Activated T-helper 17 cell treated with anti-CD3 and anti-CD28 coated beads, Interleukin-2, amount 50 U/mL, for 72 hours (primary cell): ENCODE measurements around the gene PSAP. TPM values are rescaled to one million over a fixed set of nuclear protein-coding genes. Genes with fewer than 3 reads are reported as not detected.

Experiments
- ATAC-seq: fragments of 150-1000 bp; cut with Tn5 transposase; replicated peaks from 2 replicates; pipeline ENCODE4 v1.10.0; 2021; ENCODE audit warnings: mild to moderate bottlenecking, moderate library complexity
- H3K27ac Mint-ChIP-seq: one replicate; pipeline ENCODE4 v1.8.0; 2022; ENCODE audit warnings: mixed read lengths
- H3K27me3 Mint-ChIP-seq: one replicate; pipeline ENCODE4 v1.8.0; 2022; ENCODE audit warnings: mixed read lengths
- H3K36me3 Mint-ChIP-seq: one replicate; pipeline ENCODE4 v1.8.0; 2022; ENCODE audit warnings: low read depth, mild to moderate bottlenecking, mixed read lengths
- H3K4me1 Mint-ChIP-seq: one replicate; pipeline ENCODE4 v1.8.0; 2022; ENCODE audit warnings: mixed read lengths
- H3K4me3 Mint-ChIP-seq: one replicate; pipeline ENCODE4 v1.8.0; 2022; ENCODE audit warnings: mild to moderate bottlenecking, mixed read lengths
- H3K9me3 Mint-ChIP-seq: one replicate; pipeline ENCODE4 v1.8.0; 2022; ENCODE audit warnings: mixed read lengths
- total RNA-seq, 2 donors: library from RNA; stranded (reverse); gene quantifications; one replicate each; pipeline ENCODE4 v1.2.3, GENCODE V29; 2022

Gene PSAP
- total RNA-seq, 2 donors from 2014 or later: 121 to 153 TPM

DNA sequence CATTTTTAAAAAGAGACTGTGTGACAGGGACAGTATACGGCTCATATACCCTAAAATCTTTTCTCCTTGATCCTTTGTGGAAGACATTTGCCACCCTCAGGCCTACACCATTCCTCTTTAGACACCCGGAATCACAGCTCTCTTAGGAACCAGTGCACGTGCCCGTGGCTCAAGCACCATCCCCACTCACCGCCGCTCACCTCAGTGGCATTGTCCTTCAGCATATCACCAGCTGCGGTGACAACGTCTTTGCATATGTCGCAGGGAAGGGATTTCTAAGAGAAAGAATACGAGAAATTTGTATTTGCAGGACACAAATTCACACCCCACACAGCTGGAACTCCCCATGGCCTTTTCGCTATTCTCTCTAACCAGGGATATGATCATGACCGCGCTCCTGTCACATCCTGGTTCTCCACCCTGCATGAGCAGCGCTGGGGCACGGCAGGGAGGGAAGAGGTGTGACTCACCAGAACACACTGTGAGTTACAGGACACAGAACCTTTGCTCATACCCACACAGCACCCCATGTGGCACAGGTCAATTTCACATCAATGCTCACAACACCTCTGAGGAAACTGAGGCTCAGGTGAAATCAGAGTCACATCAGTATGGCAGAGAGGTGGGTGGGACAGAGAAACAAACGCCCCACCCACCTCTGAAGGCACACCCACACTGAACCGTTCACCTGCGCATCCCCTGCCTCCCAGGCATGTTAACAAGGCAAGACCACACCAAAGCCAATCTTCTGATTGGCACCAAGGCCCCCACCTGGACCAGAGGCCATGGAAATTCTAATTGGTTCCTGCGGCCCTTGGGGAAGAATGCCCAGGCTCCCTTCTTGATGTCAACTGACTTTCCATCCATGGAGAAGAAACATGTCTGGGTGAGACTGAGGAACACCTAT is 19.2 kb downstream of the PSAP start:
- Mint-ChIP-seq H3K4me1 (peaks cover 22% of the 10 kb centered on the region), H3K36me3 (peaks cover 70% of the 10 kb centered on the region), H3K27ac (no peak overlapping the region), H3K27me3 (no peaks in the 10 kb centered on the region), H3K9me3 (no peaks in the 10 kb centered on the region), H3K4me3 (no peak overlapping the region)
- no peak for ATAC-seq

GRCh38 chr10:71830726-71831125 is 20.3 kb downstream of the PSAP start:
- peaks cover 82% of the 10 kb centered on the region for H3K36me3 Mint-ChIP-seq
- no peaks in the 10 kb centered on the region for H3K9me3 Mint-ChIP-seq
- no peak for ATAC-seq
- H3K4me1 Mint-ChIP-seq: peaks cover 13% of the 10 kb centered on the region
- H3K27me3 Mint-ChIP-seq: no peaks in the 10 kb centered on the region
- no peak overlapping the region for H3K4me3 Mint-ChIP-seq
- H3K27ac Mint-ChIP-seq: no peak overlapping the region

DNA sequence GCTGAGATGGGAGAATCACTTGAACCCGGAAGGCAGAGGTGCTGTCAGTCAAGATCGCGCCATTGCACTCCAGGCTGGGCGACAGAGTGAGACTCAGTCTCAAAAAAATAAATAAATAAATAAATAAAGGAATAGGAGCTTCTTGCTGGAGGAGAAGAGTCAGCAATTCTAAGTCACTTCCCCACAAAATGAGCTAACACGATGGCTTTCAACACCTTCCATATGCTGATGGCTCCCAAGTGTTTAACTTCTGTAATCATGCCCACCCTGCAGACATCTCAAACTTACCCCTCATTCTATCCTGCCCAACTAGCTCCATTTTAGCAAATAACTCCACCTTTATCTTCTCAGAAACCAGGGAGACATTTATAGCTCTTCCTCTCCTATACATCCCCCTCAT is 21.2 kb downstream of the PSAP start:
- no peak overlapping the region for H3K4me3 Mint-ChIP-seq
- no peak overlapping the region for H3K27ac Mint-ChIP-seq
- ATAC-seq: no peak
- peaks cover 11% of the 10 kb centered on the region for H3K4me1 Mint-ChIP-seq
- H3K36me3 Mint-ChIP-seq: peaks cover 90% of the 10 kb centered on the region
- no peaks in the 10 kb centered on the region for H3K27me3 Mint-ChIP-seq
- H3K9me3 Mint-ChIP-seq: no peaks in the 10 kb centered on the region

GRCh38 chr10:71829171-71829570 is 21.9 kb downstream of the PSAP start:
- H3K36me3 Mint-ChIP-seq: peaks cover 97% of the 10 kb centered on the region
- no peaks in the 10 kb centered on the region for H3K9me3 Mint-ChIP-seq
- no peak overlapping the region for H3K4me3 Mint-ChIP-seq
- no peak overlapping the region for H3K27ac Mint-ChIP-seq
- peaks cover 11% of the 10 kb centered on the region for H3K4me1 Mint-ChIP-seq
- ATAC-seq: no peak
- H3K27me3 Mint-ChIP-seq: no peaks in the 10 kb centered on the region

DNA sequence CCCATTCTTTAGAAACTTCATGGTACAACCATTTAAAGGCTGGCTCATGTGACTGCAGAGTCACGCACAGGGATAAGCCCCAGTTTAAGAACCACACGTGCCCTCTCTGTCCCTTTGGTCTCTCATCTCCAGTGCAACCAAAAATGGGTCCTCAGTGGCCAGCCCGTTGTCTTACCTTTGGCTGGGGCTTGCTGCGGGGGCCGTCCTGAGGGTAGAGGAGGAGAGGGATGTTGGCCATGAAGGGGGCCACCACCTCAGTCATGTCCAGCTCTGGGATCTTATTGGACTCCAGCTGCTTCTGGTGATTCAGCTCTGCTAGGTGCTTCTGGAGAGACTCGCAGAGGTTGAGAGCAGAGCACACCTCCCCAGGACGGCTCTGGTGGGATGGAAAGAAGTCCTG is 22.3 kb downstream of the PSAP start:
- ATAC-seq: no peak
- Mint-ChIP-seq H3K4me3 (no peak overlapping the region), H3K4me1 (peaks cover 7% of the 10 kb centered on the region), H3K9me3 (no peaks in the 10 kb centered on the region), H3K36me3 (peaks cover 100% of the 10 kb centered on the region), H3K27ac (no peak overlapping the region), H3K27me3 (no peaks in the 10 kb centered on the region)

DNA sequence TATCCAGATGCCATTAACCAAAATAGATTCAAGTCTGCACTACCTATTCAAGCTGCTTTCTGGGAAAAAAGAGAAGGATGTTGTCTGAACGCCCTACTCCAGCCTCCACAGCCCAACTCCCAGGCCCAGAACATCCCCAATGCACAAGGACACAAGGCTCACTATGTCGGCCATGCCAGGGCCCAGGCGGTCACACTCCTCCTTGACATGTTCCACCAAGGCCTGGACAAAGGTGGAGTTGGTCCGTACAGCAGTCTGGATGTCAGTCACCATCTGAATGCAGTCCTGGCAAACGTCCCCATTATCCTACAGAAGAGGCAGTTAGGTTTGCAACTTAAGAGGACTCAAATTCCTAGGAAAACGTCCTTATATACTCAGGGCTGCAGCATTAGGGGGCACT is 23.2 kb downstream of the PSAP start:
- Mint-ChIP-seq H3K9me3 (no peaks in the 10 kb centered on the region), H3K4me1 (peaks cover 6% of the 10 kb centered on the region), H3K27me3 (no peaks in the 10 kb centered on the region), H3K4me3 (no peak overlapping the region), H3K27ac (no peak overlapping the region), H3K36me3 (peaks cover 100% of the 10 kb centered on the region)
- ATAC-seq: no peak

DNA sequence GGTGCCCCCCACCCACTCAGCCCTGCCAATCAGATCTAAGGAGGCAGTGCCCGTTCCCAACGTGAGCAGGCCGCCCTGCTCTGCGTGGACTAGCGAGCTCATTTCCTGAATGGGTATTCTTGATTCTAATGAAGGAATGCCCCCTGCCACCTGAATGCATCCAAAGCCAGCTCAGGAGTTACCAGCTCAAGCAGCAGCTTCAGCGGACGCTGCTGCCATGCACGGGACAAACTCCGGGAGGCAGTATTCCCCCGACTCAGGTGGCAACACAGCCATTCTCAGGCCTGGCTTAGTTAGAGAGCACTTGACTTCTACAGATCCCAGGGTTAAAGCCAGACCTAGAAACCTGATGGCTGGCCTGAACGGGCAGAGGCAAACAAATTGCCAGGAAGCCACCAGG is 25.8 kb downstream of the PSAP start:
- H3K9me3 Mint-ChIP-seq: no peaks in the 10 kb centered on the region
- peaks cover 16% of the 10 kb centered on the region for H3K4me1 Mint-ChIP-seq
- H3K27me3 Mint-ChIP-seq: no peaks in the 10 kb centered on the region
- peaks cover 99% of the 10 kb centered on the region for H3K36me3 Mint-ChIP-seq
- no peak overlapping the region for H3K4me3 Mint-ChIP-seq
- no peak overlapping the region for H3K27ac Mint-ChIP-seq
- no peak for ATAC-seq

GRCh38 chr10:71824333-71824732 is 26.7 kb downstream of the PSAP start:
- no peak for ATAC-seq
- Mint-ChIP-seq H3K27me3 (no peaks in the 10 kb centered on the region), H3K36me3 (peaks cover 99% of the 10 kb centered on the region)

GRCh38 chr10:71823356-71823755 is 27.7 kb downstream of the PSAP start:
- no peak overlapping the region for H3K4me3 Mint-ChIP-seq
- H3K36me3 Mint-ChIP-seq: peaks cover 99% of the 10 kb centered on the region
- H3K9me3 Mint-ChIP-seq: no peaks in the 10 kb centered on the region
- ATAC-seq: no peak
- peaks cover 12% of the 10 kb centered on the region for H3K4me1 Mint-ChIP-seq
- H3K27me3 Mint-ChIP-seq: no peaks in the 10 kb centered on the region
- no peak overlapping the region for H3K27ac Mint-ChIP-seq

More at GRCh38 chr10:71824333-71824732, 26.7 kb downstream of the PSAP start:
- no peaks in the 10 kb centered on the region for H3K9me3 Mint-ChIP-seq
- H3K27ac Mint-ChIP-seq: no peak overlapping the region
- H3K4me3 Mint-ChIP-seq: no peak overlapping the region
- H3K4me1 Mint-ChIP-seq: peaks cover 12% of the 10 kb centered on the region

- H3K36me3 Mint-ChIP-seq: peaks cover 99% of the 10 kb centered on the region
- H3K9me3 Mint-ChIP-seq: no peaks in the 10 kb centered on the region
- no peak overlapping the region for H3K4me3 Mint-ChIP-seq
- H3K27ac Mint-ChIP-seq: peak overlapping the region; percentile 46
- peaks cover 12% of the 10 kb centered on the region for H3K4me1 Mint-ChIP-seq
- H3K27me3 Mint-ChIP-seq: no peaks in the 10 kb centered on the region
- ATAC-seq: peak; percentile 88
Observed at GRCh38 chr10:71821909-71822763, 28.9 kb downstream of the PSAP start.

- Mint-ChIP-seq H3K27me3 (no peaks in the 10 kb centered on the region), H3K9me3 (no peaks in the 10 kb centered on the region), H3K4me3 (no peak overlapping the region), H3K4me1 (peaks cover 12% of the 10 kb centered on the region), H3K27ac (peak overlapping the region; percentile 52), H3K36me3 (peaks cover 99% of the 10 kb centered on the region)
- no peak for ATAC-seq
Observed at GRCh38 chr10:71820966-71821365, 30.1 kb downstream of the PSAP start.

GRCh38 chr10:71819985-71820384 is 31.1 kb downstream of the PSAP start:
- H3K9me3 Mint-ChIP-seq: no peaks in the 10 kb centered on the region
- H3K4me1 Mint-ChIP-seq: peaks cover 12% of the 10 kb centered on the region
- H3K4me3 Mint-ChIP-seq: no peak overlapping the region
- no peaks in the 10 kb centered on the region for H3K27me3 Mint-ChIP-seq
- peaks cover 94% of the 10 kb centered on the region for H3K36me3 Mint-ChIP-seq
- no peak overlapping the region for H3K27ac Mint-ChIP-seq
- no peak for ATAC-seq

DNA sequence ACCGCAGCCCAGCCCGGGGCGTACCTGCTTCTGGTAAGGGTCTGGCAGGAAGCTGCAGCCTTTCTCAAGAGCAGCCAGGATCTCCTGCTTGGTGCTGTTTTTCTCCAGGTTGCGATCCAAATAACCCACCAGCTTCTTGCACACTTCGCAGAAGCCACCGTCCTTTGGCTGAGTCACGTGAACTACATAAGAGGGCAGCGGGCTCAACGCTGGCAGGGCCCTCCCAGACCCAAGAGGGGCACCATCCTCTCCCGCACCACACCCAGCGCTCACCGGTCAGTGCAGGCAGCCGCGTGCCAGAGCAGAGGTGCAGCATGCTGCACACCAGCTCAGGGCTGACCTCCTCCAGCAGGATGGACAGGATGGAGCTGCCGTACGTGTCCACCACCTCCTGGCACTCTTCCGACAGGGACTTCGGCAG is 31.6 kb downstream of the PSAP start:
- no peaks in the 10 kb centered on the region for H3K9me3 Mint-ChIP-seq
- no peak overlapping the region for H3K27ac Mint-ChIP-seq
- no peaks in the 10 kb centered on the region for H3K27me3 Mint-ChIP-seq
- H3K4me3 Mint-ChIP-seq: no peak overlapping the region
- peaks cover 92% of the 10 kb centered on the region for H3K36me3 Mint-ChIP-seq
- H3K4me1 Mint-ChIP-seq: peaks cover 12% of the 10 kb centered on the region
- ATAC-seq: no peak

DNA sequence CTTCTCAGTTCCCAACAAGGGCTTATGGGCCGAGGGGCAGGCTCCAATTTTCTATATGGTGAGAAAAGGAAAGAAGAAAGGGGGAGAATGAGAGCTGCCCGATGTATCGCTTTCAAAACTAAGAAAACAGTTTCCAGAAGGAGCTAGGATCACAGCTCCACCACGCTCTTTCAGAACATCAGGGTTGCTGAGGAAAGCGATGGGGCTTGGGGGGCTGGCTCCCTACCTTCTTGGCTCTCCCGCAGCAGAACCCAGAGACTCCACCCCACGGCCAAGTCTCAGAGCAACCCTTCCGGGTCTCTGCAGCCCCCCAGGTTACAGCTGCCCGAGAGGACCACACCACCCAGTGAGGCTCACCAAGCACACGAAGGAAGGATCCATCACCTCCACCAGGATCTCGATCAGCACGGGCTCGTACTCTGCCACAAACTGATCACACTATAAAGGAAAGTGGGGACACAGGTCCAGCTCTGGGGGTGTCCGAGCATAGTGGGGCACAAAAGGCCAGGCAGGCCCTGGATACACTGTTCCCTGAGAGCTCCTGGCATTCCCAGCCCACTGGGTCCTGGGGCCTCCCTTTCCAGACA is 32.3 kb downstream of the PSAP start:
- no peaks in the 10 kb centered on the region for H3K27me3 Mint-ChIP-seq

More for the DNA sequence above, 32.3 kb downstream of the PSAP start:
- H3K4me3 Mint-ChIP-seq: no peak overlapping the region
- H3K4me1 Mint-ChIP-seq: peaks cover 12% of the 10 kb centered on the region
- H3K9me3 Mint-ChIP-seq: no peaks in the 10 kb centered on the region
- ATAC-seq: no peak
- H3K36me3 Mint-ChIP-seq: peaks cover 89% of the 10 kb centered on the region
- H3K27ac Mint-ChIP-seq: no peak overlapping the region
